HuH-7 (cell line): ENCODE measurements around the gene HTR3B.
"Not testable (repeated sequence)": the region's sequence is repeated elsewhere in the genome, so short reads cannot be mapped to it uniquely, and the experiment has no call there.

Experiments used
- DNase-seq: peaks from one replicate; pipeline ENCODE4 v3.0.0; 2011; ENCODE audit warnings: low spot score

The HTR3B gene

DNA sequence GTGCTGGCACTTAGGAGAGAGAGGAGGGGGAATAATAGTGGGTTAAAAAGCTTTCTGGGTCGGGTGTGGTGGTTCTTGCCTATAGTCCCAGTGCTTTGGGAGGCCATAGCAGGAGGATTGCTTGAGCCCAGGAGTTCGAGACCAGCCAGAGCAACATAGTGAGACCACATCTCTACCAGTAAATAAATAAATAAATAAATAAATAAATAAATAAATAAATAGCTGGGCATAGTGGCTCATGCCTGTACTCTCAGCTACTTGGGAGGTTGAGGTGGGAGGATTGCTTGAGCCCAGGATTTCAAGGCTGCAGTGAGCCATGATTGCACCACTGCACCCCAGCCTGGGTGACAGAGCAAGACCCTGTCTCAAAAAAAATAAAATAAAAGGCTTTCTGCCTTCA lies 41.6 kb downstream of the HTR3B start:
- DNase-seq = not testable (repeated sequence)

DNA sequence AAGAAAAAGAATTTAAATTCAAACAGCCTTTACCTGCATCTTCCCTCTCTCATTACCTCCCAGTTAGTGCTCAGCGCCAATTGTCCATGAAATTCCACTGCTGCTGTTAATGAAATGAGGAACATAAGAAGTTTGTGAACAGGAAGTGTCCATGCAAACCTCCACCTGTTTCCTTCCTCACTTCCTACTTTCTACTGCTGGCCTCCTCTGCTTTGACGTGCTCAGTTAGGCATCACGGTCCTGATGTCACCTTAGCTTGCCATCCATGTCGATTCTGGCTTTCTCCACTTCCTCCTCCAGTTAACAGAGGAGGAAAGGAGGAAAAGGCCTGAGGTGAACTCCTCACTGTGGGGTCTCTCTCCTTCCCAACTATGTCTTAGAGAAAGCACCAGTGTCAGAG lies 43.4 kb downstream of the HTR3B start:
- DNase-seq = no peak

DNA sequence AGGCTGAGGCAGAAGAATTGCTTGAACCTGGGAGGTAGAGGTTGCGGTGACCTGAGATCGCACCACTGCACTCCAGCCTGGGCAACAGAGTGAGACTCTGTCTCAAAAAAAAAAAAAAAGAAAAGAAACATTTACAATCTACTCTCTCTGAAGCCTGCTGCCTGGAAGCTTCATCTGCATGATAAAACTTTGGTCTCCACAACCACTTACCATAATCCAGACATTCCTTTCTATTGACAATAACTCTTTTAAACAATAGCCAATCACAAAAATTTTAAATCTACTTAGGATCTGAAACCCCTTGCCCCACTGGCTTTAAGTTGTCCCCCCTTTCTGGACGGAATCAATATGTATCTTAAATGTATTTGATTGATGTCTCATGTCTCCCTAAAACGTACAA lies 45.3 kb downstream of the HTR3B start:
- DNase-seq = no peak

DNA sequence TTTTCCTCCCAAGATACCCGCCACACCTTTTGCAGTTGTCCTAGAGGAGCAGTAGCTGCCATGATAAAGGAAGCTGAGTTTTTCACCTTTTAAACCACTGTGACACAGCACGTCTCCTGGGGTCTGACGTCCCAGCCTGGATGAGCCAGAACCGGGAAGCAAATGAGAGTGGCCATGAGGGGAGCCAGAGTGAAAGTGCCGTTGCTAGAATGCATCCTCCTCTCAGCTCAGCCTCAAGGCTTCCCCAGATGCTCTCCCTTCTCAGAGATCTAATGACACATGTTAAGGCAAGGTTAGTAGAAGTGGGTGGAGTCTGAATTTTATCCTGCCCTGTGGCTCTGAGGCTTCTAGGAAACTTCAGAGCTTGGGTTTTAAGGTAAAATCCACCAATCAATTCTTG lies 46.9 kb downstream of the HTR3B start:
- DNase-seq = no peak

DNA sequence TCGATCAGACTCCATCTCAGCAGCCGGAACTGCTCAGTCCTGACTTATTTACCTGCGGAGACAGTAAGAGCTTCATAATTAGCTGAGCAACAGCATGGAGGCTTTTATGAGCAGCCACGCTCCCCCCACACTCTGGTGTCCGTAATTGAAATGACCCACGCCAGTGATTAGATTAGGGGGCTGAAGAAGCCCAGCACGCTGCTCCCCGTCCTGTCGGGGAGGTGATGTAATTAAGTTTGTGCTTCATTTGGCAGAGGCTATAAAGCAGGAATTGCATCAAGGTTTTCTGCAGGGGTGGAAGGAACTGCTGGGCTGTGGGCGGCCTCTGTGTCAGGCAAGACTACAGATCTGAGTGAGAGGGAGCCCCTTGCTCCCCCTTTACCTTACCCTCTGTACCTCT lies 47.5 kb downstream of the HTR3B start:
- no peak for DNase-seq

DNA sequence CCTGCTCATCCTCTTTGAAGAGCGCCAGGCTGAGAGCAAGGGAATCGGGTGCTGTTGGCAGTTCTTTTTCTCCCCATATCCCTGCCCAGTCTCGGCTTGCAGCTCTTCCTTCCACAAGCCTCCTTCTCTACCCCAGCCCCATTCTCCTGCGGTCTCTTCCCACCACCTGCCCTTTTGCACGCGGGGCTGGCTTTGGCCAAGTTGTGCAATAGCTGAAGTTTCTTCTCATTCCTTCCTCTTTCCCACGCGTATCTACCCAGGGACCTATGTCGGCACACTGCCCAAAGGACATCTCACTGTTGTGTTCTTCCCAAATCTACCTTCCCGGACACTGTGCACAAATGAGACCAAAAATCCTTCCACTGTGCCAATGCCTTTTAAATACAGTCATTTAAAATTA lies 48.0 kb downstream of the HTR3B start:
- no peak for DNase-seq

DNA sequence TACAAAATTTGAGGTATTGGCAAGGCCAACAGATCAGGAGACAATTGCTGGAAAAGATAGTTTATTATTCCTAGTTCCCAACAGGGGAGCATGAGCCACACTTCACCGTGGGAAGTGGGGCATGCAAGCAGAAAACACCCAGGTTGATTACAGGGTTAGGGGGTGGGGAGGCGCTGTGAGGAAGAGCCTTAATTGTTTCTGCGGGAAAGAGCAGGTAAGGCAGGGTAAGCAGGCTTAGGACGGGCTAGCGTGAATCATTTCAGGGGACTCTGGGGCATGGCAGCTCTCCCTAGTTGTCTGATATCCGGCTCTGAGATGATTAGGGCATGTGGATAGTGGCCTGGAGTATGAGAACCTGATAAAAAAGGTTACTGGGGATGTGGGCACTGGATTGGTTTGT lies 49.6 kb downstream of the HTR3B start:
- no peak for DNase-seq

DNA sequence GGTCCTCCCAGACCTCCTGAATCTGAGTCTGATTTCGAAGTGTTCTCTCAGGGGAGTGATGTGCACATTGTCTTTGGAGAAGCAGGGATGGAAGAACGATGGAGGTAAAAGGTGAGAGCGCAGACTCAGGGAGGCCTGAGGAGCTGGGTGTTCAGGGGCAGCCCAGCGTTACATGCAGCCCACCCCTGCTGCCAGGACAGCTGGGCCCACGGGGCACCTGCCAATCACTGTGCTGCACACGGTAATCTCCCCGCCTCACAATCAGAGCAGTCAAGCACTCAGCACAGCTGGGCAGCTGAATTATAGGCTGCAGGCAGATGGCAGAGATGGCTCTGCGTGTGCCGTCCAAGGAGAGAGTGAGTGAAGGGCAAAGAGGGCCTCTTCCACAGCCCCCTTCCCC lies 52.4 kb downstream of the HTR3B start:
- DNase-seq = no peak

DNA sequence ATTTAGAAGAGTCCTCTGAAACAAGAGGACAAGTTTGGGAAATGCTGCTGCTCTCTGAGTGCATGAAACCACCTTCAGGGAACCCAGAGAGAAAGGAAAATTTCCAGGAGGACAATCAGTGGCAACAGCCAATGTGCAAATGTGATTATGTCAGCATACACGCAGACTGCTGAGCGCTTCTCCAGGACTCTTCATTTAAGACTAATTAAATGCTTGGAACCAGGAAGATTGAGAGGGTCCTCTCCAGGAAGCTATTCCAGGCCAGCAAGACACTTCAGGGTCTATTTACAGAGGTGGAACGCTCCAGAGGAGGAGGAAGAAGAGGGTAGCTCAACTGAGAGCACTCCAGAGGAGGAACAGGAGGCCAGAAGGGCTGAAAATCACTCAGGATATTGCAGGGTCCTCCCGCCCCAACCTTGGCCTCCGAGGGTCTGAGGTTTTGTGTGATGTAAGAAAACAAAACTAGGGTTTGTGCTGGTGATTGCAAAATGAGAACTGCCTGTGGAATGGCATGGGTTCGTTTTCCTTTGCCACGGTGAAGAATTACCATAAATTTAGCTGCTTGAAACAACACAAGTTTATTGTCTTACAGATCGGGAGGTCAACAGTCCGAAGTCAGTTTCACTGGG lies 56.2 kb downstream of the HTR3B start:
- no peak for DNase-seq

DNA sequence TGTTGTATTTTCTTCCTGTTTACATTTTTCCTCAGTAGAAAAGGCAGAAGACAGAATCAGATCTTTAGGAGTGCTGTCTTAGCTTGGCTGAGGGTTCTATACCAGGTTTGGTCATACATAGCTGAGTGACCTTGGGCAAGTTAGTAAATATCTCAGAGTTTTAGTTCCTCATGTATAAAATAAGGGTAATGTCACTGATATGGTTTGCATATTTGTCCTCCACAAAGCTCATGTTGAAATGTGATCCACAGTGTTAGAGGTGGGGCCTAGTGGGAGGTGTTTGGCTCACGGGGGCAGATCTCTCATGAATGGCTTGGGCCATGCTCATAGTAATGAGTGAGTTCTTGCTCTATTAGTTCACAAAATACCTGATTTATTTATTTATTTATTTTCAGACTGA lies 62.8 kb downstream of the HTR3B start:
- no peak for DNase-seq

DNA sequence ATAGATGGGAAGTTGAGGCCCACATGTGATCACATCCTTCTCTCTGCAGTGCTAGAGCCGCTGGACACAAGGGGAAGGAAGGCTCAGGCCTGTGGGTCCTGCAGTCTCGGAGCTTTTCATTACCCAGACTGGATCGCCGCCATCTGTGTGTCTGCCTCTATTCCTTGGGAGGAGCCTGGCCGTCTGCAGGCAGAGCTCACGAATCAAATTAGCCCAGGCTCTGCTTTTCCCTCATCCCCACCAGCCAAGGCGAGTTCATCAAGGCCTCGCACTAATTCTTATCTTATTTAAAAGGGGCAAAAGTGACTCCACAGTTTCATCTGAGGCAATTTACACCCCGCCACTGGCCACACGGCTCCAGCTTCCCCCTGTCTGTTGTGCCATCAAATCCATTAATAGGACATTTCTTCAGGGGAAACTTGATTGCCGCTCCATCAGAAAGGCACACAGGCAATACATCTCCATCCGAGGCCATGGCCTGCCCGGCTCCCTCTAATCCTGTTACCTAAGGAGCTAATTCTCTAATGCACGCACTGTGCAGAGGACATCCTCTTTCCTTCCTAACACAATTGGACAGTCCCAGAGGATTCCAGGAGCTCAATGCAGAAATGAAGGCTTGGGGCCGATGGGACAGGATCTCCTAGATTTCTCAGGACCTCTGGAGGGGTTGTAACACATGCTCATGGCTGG lies 67.1 kb downstream of the HTR3B start:
- DNase-seq = no peak

DNA sequence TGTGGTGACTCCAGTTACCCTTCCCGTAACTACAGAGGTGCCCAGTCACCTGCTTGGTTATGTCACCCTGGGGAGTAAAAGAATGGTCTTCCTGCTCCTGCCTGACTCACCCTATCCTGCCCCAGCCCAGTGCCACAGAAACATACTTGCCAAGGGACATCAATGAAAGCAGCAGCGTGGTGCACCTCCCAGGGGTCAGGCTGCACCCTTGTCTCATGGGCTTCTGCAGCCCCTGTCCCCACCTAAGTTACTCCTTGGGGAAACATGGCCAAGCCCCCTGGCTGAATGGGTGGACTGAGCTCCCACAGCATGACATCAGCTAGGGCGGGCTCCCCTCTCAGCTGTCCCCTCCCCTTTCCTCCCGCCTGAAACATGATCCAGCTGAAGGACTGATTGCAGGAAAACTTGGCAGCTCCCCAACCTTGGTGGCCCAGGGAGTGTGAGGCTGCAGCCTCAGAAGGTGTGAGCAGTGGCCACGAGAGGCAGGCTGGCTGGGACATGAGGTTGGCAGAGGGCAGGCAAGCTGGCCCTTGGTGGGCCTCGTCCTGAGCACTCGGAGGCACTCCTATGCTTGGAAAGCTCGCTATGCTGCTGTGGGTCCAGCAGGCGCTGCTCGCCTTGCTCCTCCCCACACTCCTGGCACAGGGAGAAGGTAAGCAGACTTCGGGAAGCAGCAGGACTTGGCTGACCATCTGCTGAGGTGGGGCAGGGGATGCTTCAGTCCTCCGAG lies 70.3 kb downstream of the HTR3B start, which contains the start of gene HTR3A:
HTR3A (plus strand) TSS at position 368 of the 730 bp plus-strand sequence; CDS start at position 586, 218 bp downstream.
- DNase-seq = peak; percentile 74

DNA sequence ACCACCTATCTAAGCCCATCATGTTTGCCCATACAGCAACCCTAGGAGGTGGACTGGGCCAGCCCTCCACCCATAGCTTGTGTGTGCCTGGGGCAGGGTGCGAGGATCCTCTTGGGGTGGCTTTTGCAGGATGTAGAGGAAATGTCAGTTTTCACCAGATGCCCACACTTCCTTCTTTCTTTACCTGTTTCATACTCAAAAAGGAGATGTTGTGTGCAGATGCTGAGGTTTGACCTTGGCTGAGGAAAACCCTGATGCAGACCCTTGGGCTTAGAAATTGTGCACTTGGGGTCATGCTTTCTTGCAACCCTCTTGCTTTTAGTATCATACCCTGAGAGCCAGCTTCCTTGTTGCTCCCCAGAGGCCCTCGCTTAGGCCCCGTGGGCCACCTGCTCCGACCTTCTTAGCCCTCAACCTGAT lies 72.5 kb downstream of the HTR3B start:
- no peak for DNase-seq

DNA sequence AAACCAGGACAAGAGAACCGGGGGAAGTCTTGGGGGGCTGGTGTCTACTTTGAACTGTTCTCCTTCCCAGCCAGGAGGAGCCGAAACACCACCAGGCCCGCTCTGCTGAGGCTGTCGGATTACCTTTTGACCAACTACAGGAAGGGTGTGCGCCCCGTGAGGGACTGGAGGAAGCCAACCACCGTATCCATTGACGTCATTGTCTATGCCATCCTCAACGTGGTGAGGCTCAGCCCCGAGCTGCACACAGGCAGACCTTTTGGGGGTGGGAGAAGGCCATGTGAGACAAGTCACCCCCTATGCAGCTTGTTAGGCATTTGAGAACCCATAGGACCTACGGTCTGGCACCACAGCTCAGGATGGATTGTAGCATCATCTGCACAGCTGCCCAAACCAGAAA lies 73.1 kb downstream of the HTR3B start:
- no peak for DNase-seq

DNA sequence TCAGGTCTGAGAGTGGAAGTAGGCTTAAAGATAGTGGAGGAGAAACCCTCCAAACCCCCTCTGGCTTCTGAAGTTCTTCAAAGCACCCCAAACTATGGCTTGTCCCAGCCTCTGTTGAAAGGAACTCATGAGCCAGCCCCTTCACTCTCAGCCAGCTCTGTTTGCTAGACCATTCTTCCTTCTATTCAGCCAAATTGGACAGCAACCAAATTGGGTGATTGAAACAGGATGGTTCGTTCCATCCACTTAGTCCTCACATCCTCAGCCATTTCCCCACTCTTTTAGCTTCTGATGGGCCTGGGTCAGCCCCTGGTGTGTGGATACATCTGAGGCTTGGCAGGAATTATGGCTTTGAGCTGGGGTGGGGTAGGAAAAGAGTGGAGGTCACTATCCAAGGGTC lies 74.8 kb downstream of the HTR3B start:
- DNase-seq = no peak

DNA sequence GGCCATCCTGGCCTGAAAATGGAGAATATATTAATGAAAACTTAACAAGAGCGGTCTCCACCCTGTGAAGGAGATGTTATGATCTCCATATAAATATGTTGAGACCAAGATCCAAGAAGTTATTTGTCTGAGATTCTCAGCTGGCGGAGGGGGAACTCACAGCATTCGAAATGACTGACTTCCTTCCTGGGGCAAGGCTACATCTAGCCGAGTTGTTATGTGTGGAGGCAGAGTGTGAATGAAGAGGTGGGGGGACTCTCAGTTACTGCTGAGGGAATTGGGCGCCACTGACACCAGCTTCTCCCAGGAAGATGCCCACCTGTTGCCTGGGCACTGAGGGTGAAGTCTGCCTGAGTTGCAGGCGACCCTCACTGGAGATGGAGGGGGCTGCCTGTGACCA lies 76.2 kb downstream of the HTR3B start:
- no peak for DNase-seq

DNA sequence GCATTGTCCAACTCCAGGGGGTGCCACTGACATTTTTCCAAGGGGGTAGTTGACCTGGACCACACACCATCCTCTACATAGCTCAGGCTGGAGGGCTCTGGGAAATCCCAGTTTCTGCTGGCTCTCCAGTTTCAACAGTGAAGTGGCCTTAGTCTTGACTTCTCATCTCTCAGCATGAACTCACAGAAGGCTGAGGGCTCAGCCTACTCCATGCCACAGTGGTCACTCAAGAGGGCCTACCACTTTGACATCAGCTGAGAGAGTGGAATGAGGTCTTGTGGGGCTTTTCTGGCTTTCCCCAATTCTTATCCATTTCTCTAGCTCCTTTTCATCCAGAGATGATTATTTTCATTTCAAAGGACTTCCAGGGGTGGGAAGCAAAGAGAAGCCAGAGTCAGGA lies 77.7 kb downstream of the HTR3B start:
- DNase-seq = no peak

DNA sequence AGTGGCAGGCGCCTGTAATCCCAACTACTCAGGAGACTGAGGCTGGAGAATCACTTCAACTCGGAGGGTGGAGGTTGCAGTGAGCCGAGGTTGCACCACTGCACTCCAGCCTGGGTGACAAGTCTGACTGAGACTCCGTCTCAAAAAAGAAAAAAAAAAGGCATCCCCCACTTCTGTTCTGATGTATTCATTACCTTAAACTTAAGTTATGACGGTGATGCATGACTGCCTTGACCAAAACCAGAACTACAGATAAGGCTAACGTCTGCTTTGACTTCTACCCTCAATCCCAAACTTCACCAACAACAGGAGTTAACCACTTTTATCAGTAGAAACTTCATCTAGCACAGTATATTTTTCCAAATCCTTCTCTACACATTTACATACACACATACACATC lies 80.2 kb downstream of the HTR3B start:
- no peak for DNase-seq

DNA sequence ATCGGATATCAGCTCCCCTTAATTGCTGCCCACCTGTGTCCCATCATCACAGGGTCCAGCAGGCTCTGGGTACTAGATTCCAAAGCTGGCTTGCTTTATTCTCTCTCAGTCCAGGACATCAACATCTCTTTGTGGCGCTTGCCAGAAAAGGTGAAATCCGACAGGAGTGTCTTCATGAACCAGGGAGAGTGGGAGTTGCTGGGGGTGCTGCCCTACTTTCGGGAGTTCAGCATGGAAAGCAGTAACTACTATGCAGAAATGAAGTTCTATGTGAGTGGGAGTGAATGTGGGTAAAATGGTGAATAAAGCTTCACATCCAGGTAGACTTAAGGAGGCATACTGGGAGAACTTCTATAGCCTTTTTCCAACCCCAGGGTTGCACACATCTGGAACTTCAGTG lies 81.3 kb downstream of the HTR3B start:
- no peak for DNase-seq

DNA sequence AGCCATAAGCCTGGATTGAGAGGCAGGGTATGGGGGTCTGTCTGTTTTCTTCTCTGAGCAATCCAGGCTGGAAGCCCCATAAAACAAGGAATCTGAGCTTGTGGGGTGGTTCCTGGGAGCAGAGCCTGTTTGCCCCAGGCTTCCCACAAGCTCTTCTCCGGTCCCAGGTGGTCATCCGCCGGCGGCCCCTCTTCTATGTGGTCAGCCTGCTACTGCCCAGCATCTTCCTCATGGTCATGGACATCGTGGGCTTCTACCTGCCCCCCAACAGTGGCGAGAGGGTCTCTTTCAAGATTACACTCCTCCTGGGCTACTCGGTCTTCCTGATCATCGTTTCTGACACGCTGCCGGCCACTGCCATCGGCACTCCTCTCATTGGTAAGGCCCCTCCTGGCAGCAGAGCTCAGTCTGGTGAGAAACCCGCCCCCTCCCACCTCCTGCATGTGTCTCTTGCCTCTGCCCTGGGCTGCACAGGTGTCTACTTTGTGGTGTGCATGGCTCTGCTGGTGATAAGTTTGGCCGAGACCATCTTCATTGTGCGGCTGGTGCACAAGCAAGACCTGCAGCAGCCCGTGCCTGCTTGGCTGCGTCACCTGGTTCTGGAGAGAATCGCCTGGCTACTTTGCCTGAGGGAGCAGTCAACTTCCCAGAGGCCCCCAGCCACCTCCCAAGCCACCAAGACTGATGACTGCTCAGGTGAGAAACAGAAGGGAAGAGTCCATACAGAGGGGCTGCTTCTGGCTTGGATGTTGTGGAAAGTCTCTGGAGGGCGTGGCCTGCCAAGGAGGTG lies 82.0 kb downstream of the HTR3B start:
- DNase-seq = no peak

DNA sequence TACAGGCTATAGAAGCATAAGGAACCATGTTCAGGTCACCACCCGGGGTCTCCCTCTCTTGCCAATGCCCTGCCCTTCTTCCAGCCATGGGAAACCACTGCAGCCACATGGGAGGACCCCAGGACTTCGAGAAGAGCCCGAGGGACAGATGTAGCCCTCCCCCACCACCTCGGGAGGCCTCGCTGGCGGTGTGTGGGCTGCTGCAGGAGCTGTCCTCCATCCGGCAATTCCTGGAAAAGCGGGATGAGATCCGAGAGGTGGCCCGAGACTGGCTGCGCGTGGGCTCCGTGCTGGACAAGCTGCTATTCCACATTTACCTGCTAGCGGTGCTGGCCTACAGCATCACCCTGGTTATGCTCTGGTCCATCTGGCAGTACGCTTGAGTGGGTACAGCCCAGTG lies 84.8 kb downstream of the HTR3B start:
- DNase-seq = no peak

DNA sequence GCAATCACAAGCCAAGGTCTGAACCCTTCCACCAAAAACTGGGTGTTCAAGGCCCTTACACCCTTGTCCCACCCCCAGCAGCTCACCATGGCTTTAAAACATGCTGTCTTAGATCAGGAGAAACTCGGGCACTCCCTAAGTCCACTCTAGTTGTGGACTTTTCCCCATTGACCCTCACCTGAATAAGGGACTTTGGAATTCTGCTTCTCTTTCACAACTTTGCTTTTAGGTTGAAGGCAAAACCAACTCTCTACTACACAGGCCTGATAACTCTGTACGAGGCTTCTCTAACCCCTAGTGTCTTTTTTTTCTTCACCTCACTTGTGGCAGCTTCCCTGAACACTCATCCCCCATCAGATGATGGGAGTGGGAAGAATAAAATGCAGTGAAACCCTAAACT lies 85.3 kb downstream of the HTR3B start:
- DNase-seq = no peak

DNA sequence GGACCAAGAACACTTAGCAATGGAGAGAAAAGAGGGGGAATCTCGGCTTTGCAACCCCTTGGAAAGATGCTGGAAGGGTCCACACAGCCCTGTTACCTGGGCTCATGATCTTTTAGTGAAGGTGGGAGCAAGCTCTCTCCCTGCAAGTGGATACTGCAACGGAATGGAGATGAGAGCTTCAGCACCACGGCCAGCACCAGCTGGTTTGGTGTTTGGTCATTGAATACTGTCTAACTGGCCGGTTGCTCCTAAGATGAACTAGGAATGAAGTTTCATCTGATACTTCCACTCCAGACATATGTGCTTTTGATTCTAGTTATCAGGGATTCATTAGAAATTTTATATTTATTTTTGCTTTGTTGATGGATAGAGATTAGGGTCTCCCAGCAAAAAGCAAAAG lies 86.6 kb downstream of the HTR3B start:
- peak; percentile 49 for DNase-seq
